GM18505 (cell line): ENCODE measurements around the gene PTPN3.
"Not testable (repeated sequence)": the region's sequence is repeated elsewhere in the genome, so short reads cannot be mapped to it uniquely, and the experiment has no call there.

Source experiments
- ATAC-seq: cut with Tn5 transposase; IDR thresholded peaks from one replicate; pipeline ENCODE4 v1.9.1; 2021; ENCODE audit not compliant: unreplicated experiment
- POLR2A ChIP-seq: IDR thresholded peaks from 4 replicates; pipeline ENCODE4 v1.6.1; 2011; ENCODE audit warnings: borderline replicate concordance; ENCODE audit not compliant: insufficient read depth, insufficient read length; ENCODE audit errors: extremely low read depth

The PTPN3 gene

DNA sequence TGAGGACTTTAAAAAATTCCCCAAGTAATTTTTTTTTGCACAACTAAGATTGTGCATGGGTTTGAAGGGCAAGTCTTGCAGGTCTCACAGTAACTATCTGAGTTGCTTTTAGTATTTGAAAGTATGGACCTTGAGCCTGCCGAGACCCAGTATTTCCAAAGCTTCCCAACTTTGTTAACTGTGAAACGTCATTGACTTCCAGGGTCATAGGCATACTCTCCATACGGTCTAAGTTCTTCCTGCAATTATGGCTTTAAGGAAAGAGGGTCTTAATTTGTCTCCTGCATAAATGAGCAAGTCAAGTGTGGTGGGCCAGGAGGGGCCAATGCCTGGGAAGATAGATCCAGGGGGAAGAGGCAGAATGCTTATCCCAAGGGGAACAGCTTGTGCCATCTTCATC lies 153.2 kb downstream of the PTPN3 start:
- no peak for TF ChIP-seq POLR2A
- ATAC-seq = no peak

DNA sequence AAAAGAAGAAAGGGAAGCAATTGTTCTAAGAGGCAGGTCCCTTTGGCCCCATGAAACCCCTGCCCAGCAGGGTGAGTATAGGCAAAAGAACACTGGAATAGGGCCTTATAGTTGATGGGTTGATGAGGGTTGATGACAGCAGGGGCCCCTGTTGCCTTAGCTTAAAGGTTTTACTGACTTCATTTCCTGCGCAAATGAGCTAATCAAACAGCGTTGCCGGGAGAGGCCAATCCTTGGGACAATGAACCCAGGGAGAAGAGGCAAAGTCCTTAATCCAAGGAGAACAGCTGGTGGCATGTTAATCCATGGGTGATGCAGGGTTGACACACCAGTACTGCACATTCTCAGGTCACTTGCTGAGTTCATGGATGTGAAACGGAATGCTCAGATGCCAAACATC lies 155.2 kb downstream of the PTPN3 start:
- TF ChIP-seq POLR2A = no peak
- ATAC-seq = no peak

DNA sequence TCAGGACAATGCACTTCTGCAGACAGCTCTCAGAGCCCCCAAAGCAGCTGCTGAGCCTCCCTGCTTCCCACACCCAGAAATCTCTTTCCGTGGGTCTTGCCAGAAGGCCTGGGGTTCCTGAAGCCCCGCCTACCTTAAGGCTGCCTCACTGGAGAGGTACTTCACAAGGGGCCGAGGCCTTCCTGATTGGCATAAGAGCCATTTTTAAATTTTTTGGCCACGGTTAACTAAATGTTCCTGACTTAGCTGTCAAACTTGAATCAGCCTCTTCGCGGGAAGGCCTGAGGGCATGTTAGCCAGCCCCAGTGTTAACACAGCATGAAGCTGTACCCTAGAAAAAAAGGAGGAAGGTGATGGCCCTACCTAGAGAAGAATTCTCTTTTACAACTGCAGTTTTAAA lies 156.5 kb downstream of the PTPN3 start:
- TF ChIP-seq POLR2A = no peak
- no peak for ATAC-seq

DNA sequence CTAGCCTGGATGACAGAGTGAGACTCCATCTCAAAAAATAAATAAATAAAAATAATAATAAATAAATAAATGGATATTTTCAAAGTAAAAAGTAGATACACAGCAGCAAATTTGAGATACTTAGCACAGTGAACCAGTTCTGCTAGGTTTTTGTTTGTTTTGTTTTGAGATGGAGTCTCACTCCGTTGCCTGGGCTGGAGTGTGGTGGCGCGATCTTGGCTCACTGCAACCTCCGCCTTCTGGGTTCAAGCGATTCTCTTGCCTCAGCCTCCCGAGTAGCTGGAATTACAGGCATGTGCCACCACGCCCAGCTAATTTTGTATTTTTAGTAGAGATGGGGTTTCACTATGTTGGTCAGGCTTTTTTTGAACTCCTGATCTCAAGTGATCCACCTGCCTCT lies 157.1 kb downstream of the PTPN3 start:
- ATAC-seq = not testable (repeated sequence)

DNA sequence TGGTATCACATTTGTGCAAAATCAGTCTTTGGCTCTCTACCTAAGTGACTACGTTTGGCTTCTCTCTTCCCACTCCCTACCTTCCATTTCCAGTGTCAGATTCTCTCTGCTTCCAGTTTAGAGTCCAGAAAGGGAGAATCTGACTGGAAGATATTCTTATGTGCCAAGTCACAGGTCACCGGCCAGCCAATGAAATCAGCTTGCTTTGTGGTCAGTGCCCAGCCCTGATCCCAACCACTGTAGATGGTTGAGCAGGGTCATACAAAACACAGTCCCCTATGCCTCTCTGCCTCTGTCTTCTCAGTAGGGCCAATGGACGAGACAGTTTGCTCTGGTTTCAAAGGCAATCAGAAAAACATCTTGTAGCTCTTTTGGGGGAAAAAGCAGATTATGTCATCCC lies 161.7 kb downstream of the PTPN3 start:
- ATAC-seq = no peak

DNA sequence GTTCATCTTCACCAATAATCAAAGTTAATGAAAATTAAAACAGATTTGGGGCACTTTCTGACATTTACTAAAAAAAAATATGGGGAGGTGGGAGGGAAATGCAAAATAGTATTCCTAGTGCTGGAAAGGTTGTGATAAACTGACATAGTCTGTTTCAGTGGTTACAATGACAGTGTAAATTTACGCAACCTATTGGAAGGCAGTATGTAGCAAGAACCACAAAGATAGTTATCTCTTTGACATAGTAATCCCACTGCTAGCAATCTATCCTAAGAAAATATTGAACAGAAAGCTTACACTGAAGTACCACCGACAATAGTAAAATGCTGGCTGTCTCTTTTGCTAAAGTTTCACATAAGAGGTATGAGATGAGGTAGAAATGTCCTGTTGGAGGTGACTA lies 162.2 kb downstream of the PTPN3 start:
- TF ChIP-seq POLR2A = no peak
- ATAC-seq = no peak

More for the DNA sequence above, 161.7 kb downstream of the PTPN3 start:
- TF ChIP-seq POLR2A = no peak

DNA sequence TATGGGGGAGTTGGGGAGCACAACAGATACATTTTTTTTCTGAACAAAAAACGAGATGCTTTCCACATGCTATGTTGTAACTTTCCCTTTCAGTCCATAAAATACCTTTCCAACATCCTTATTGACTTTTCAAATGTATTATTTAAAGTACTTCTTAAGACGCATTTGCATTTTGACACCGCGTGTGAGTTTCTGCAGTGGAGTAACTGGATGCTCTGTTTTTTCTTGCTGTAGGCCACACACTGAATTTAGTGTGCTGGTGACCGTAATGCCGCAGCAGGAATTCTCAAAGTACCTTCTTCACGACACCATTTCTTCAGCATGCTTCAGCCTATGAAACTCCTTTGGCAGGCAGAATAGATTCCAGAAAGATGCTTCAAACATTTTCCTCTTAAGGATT lies 163.0 kb downstream of the PTPN3 start:
- ATAC-seq = no peak
- no peak for TF ChIP-seq POLR2A

DNA sequence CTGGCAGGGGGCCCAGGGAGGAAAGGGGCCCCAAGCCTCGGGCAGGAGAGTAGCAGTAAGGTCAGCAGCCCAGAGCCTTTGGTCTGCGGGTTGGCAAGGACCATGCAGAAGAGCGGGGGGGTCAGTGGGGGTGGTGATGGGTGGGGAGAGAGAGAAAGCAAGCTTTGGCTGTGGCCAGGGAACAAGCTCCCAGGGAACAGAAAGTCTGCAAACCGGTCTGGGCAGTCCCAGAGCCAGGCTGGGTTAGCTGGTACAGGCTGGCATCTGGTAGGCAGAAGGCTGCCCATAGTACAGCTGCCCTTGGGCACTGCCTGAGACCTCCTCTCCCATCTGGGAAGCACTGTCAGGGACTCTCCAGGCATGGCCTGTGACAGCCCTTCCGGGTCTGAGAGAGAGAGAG lies 166.8 kb downstream of the PTPN3 start:
- no peak for TF ChIP-seq POLR2A
- no peak for ATAC-seq

DNA sequence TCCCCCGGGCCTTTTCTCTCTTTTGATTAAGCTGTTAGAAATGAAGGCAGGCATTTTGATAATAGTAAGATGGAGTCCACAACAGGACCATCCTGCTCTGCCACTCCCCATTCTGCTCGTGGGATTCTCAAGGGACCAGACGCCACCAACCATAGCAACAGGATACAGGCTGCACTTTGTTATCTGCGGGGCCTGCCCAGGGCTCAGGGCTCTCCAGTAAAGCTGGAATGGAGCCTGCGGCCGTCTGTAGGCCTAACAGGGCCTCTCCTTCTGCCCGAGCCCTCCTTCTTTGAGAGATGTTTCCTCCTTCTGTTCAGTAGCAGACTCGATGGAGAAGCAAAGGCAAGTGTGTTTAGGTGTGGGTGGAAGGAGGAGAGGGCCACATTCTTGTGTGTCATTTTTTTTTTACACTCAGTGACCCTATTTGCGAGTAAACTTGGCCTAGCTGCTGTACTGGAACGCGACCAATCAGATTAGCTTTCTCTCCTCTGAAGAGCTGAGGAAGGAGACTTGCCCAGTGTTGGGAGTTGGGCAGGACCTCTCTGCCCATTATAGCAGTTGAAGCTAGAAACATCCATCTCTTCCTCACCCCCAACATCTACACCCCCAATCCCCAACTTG lies 168.4 kb downstream of the PTPN3 start:
- no peak for TF ChIP-seq POLR2A
- no peak for ATAC-seq

DNA sequence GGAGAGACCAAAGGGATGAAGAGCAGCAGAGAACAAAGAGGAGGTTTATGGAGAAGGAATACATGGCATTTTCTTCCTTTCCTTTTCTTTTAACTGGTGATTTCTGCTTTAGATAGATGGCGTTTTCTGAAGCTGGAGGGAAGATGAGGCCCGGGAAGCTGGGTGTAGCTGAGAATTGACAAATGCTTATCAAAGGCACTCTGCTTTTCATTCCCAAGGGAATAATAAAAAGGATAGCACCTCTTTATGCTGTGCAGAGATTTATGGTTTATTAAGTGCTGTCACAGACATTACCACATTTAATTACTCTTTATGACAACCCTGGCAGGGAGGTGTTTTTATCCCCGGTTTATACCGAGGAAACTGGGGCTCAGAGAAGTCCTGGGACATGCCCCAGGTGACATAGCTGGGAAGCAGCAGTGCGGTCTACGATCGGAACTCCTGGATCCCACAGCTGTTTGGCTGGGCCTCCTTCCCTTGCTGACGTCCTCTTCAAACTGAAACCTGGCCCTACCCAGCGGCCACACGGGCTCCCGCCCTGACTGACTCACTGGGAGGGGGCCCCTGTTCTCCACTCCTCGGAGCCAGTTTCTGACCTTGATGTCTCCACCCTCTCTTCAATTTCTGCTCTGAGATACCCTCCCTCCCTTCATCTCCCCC lies 169.0 kb downstream of the PTPN3 start:
- TF ChIP-seq POLR2A = no peak
- ATAC-seq = no peak
